Adrenal gland (tissue), 12 donors: Measurements from ENCODE around the gene ATXN10. TPM values are rescaled to one million over a fixed set of nuclear protein-coding genes. Genes with fewer than 3 reads are reported as not detected.

Experiments
- DNase-seq, 7 donors: peaks; one replicate each; pipeline ENCODE4 v3.0.0-alpha.2; 2019 to 2020
- H3K27ac ChIP-seq, 5 donors: fragments of 200-600 bp; sonication (generic) in 4 of 5; 1 replicate in 3 of 5; 2 replicates in 2 of 5; pipeline versions ENCODE4 v1.5.1 to v1.8.0; 2016 to 2020; ENCODE audit warnings: mild to moderate bottlenecking in 1 of 5
- H3K27me3 ChIP-seq: fragments of 200-600 bp; 2 replicates; pipeline ENCODE4 v1.8.0; 2021
- H3K36me3 ChIP-seq, 2 donors: fragments of 200-600 bp; replicated peaks in 1 of 2; 1 replicate in 1 of 2; 2 replicates in 1 of 2; pipeline versions ENCODE4 v1.5.1 to v1.8.0; 2018 to 2022
- H3K4me1 ChIP-seq, 2 donors: fragments of 200-600 bp; replicated peaks in 1 of 2; 1 replicate in 1 of 2; 2 replicates in 1 of 2; pipeline versions ENCODE4 v1.5.1 to v1.8.0; 2018 to 2021
- H3K4me3 ChIP-seq, 4 donors: fragments of 200-600 bp; sonication (generic) in 3 of 4; one replicate each; pipeline ENCODE4 v1.5.1; 2016 to 2018
- H3K9me3 ChIP-seq, 3 donors: fragments of 200-600 bp; sonication (generic) in 1 of 3; replicated peaks in 1 of 3; 1 replicate in 2 of 3; 2 replicates in 1 of 3; pipeline versions ENCODE4 v1.5.1 to v1.8.0; 2016 to 2021
- POLR2A ChIP-seq, 2 donors: fragments of 450-650 bp; IDR thresholded peaks; one replicate each; pipeline ENCODE4 v1.6.1; 2017; ENCODE audit warnings: antibody characterized with exemption in 2 of 2, mild to moderate bottlenecking in 2 of 2, moderate library complexity in 1 of 2
- WGBS, 4 donors: extraction: QIAGEN DNeasy Blood & Tissue Kit in 2 of 4; methylation state at CpG; one replicate each; pipeline versions ENCODE4 v1.1.5 to v1.1.7; 2013 to 2017; 5-methylcytosine and 5-hydroxymethylcytosine counted together
- intact Hi-C, 2 donors: fragments of 100-400 bp; cut with DNase I; formaldehyde crosslinking; loops; one replicate each; pipeline versions ENCODE4 v1.14.1 to v1.15.0; 2022 to 2023
- polyA plus RNA-seq, 3 donors: library from polyadenylated mRNA; stranded (reverse); fragments of 200-250 nt in 2 of 3; fragments of 350-450 nt in 1 of 3; fragmentation: Illumina TruSeq in 1 of 3; extraction: RNeasy Lipid Tissue Mini Kit (QIAGEN cat#74804) in 1 of 3; gene quantifications; one replicate each; pipeline ENCODE4 v1.2.3, GENCODE V29; 2013 to 2014
- total RNA-seq, 9 donors: library from RNA; depleted of rRNA in 4 of 9; stranded (reverse); fragments of >200 nt in 4 of 9; fragments of 120-200 nt in 1 of 9; fragmentation: NEBNext Ultra II Directional in 1 of 9; extraction: Animal tissue kit (Norgen Biotek cat#: 25700) in 1 of 9; gene quantifications; one replicate each; pipeline versions ENCODE4 v1.1.0 to v1.2.4, GENCODE V29; 2013 to 2023
- TF ChIP-seq, protein P1 (sequence below), 6 experiments: fragments of 450-650 bp in 4 of 6; fragments of 200-600 bp in 2 of 6; sonication (generic) in 1 of 6; IDR thresholded peaks; 1 replicate in 5 of 6; 2 replicates in 1 of 6; pipeline versions ENCODE4 v1.5.1 to v1.8.0; 2016 to 2021; ENCODE audit warnings: antibody characterized with exemption in 6 of 6, mild to moderate bottlenecking in 2 of 6, moderate library complexity in 1 of 6
- donor health status: healthy with polysubstance abuse.
- donor health status: Bipolar disorder and iron deficiency.
- donor health status: DM: yes; HTN: yes; CAD: no.
- donor health status: DM: no; HTN: no; CAD: no.
- donor health status: DM: no; HTN: no; CAD: no.
- donor health status: DM: yes; HTN: yes; CAD: no.

Gene ATXN10
- total and polyA plus RNA-seq, 12 donors: 21.2 to 306 (median 165) TPM

DNA sequence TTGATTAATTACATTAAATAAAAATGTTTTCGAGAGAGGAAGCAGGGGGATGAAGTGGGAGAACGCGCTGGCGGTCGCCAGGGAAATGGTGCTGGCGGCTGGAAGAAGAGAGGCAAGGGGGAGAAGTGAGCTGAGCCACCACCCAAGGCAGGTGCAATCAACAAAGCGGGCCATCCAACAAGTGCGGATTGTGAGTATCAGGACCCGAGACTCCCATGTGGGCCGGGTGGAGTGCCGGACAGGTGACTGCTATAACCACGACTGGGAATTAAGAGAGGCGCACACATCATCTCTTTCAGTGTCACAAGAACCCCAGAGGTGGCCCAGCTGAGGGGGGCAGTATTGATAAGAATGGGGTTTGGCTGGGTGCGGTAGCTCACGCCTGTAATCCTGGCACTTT is 41.2 kb upstream of the ATXN10 start:
- DNase-seq: no peak
- TF ChIP-seq, protein P1, sequence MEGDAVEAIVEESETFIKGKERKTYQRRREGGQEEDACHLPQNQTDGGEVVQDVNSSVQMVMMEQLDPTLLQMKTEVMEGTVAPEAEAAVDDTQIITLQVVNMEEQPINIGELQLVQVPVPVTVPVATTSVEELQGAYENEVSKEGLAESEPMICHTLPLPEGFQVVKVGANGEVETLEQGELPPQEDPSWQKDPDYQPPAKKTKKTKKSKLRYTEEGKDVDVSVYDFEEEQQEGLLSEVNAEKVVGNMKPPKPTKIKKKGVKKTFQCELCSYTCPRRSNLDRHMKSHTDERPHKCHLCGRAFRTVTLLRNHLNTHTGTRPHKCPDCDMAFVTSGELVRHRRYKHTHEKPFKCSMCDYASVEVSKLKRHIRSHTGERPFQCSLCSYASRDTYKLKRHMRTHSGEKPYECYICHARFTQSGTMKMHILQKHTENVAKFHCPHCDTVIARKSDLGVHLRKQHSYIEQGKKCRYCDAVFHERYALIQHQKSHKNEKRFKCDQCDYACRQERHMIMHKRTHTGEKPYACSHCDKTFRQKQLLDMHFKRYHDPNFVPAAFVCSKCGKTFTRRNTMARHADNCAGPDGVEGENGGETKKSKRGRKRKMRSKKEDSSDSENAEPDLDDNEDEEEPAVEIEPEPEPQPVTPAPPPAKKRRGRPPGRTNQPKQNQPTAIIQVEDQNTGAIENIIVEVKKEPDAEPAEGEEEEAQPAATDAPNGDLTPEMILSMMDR (IDR thresholded peaks at IDR 0.05): no peak
- TF ChIP-seq POLR2A (IDR thresholded peaks at IDR 0.05): no peak
- 88 to 96% (median 91%) methylated on average over 13 to 15 of the region's 15 CpGs for WGBS, 4 donors
- intact Hi-C loops: no loop called here
- Histone ChIP-seq H3K27ac (no peak overlapping the region), H3K27me3 (no peaks in the 10 kb centered on the region), H3K4me3 (no peak overlapping the region), H3K4me1 (no peaks in the 10 kb centered on the region), H3K9me3 (no peaks in the 10 kb centered on the region), H3K36me3 (no peaks in the 10 kb centered on the region)

DNA sequence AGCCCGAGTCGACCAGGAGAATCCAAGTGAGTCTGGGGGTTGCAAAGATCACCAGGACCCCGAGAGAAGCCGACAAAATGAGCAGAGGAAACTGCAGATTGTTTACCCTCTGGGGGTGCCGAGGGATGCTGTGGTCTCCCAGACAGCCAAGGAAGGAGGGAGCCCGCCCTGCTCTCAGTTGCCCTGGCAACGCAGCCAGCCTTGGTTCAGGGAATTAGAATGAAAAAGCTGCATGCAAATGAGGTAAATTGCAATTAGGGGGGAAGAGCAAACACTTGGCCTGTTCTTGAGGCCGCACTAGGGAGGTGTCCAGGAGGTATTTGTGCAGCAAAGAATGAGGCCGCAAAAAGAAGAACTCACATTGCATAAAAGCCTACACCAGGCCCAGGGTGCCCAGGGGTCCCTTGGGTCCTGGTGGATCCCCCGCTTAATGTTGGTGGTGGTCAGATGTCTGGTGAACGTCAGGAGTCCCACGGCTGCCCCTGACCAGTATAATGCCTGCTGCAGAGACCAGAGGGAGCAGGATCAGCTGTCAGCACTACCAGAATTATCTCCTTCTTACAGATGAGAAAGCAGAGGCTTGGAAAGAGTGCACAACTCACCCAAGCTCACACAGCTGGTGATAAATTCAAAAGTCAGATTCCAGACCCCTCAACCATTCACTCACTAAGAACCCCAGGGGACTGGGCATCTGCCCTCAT is 40.3 kb upstream of the ATXN10 start:
- Histone ChIP-seq H3K27me3 (no peaks in the 10 kb centered on the region), H3K27ac (no peak overlapping the region), H3K36me3 (no peaks in the 10 kb centered on the region), H3K9me3 (no peaks in the 10 kb centered on the region), H3K4me1 (no peaks in the 10 kb centered on the region), H3K4me3 (no peak overlapping the region)
- no peak for TF ChIP-seq POLR2A (IDR thresholded peaks at IDR 0.05)
- TF ChIP-seq, protein P1 (IDR thresholded peaks at IDR 0.05): no peak
- 58 to 71% (median 61%) methylated on average over 9 to 12 of the region's 12 CpGs for WGBS, 4 donors
- DNase-seq: no peak
- intact Hi-C loops: no loop called here

DNA sequence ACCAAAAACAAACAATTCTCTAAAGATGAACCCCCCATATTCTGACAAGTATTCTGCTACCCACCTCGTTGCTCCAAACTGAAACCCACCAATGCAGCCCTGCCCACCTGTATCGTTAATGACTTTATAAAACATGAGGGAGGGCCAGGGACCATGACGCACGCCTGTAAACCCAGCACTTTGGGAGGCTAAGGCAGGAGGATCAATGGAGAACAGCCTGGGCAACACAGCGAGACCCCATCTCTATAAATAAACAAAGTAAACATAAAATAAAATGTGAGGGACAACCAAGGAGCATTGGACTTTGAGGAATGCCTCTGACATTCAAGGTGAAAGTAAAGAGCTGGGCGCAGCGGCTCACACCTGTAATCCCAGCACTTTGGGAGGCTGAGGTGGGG is 39.8 kb upstream of the ATXN10 start:
- H3K27me3 ChIP-seq: no peaks in the 10 kb centered on the region
- no peak overlapping the region for H3K4me3 ChIP-seq
- no peaks in the 10 kb centered on the region for H3K9me3 ChIP-seq
- DNase-seq: no peak
- intact Hi-C loops: no loop called here
- 82 to 84% (median 83%) methylated on average over 7 of the region's 7 CpGs for WGBS, 4 donors
- no peaks in the 10 kb centered on the region for H3K4me1 ChIP-seq
- no peak overlapping the region for H3K27ac ChIP-seq
- no peaks in the 10 kb centered on the region for H3K36me3 ChIP-seq
- no peak for TF ChIP-seq POLR2A (IDR thresholded peaks at IDR 0.05)
- TF ChIP-seq, protein P1 (IDR thresholded peaks at IDR 0.05): no peak

DNA sequence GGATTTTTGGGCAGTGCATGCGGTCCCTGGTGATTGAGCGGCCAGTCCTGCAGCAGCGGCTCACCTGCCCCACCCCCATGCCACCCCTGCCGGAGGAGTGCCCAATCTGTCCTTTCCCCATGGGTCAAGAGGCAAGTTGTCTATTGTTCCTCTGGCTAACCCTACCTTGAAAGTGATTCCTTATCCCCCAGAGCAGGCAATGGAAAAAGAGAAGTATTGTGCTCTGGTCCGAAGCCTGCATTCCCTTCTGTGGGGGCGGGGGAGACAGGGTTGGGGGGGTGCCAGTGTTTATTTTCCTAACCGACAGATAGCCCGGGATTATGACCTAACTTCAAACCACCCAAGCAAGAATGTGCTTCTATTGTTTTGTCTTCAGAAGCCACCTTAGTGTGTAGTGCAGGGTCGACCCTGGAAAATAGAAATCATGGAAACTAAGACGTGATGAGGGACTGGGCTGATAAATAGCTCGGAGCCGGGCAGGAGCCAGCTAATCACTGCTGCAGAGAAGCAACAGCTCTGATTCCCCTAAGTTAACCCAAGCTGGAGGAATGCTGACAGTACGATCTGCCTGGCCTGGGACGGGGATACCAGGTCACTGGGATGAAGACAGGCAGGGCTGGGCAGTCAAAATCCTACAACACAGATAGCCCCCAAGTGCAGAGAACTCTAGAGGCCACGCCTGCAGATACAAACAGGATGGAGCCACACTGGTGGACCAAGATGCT is 38.7 kb upstream of the ATXN10 start:
- Histone ChIP-seq H3K4me1 (no peaks in the 10 kb centered on the region), H3K4me3 (no peak overlapping the region), H3K9me3 (no peaks in the 10 kb centered on the region), H3K27me3 (no peaks in the 10 kb centered on the region), H3K36me3 (no peaks in the 10 kb centered on the region), H3K27ac (no peak overlapping the region)
- no peak for DNase-seq
- TF ChIP-seq, protein P1 (IDR thresholded peaks at IDR 0.05): no peak
- no peak for TF ChIP-seq POLR2A (IDR thresholded peaks at IDR 0.05)
- intact Hi-C loops: no loop called here
- 12 to 25% (median 24%) methylated on average over 12 to 15 of the region's 15 CpGs for WGBS, 4 donors
